Hypothalamus (tissue), 51 donors: ENCODE measurements around the gene TRAP1.
"Not testable (repeated sequence)": the region's sequence is repeated elsewhere in the genome, so short reads cannot be mapped to it uniquely, and the experiment has no call there.

Experiments
- DNase-seq, 51 donors: peaks; one replicate each; lab custom pipeline; 2025; lab: John Stamatoyannopoulos, UW

Gene TRAP1

DNA sequence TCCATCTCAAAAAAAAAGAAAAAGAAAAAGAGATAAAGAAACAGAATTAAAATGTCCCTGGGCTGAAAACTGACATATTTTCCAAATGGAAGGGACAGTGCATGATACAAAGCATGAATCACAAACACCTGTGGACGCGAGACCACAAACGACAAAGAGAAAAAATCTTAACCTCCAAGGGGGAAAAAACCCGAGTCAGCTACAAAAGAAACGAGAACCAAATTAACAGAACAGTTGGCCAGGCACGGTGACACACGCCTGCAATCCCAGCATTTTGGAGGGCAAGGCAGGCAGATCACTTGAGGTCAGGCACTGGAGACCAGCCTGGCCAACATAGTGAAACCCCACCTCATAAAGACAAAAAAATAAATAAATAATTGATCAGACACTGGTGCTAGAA is 1.9 kb downstream of the TRAP1 start:
- DNase-seq = no peak

GRCh38 chr16:3714378-3714777 is 2.9 kb downstream of the TRAP1 start:
- not testable (repeated sequence) for DNase-seq

DNA sequence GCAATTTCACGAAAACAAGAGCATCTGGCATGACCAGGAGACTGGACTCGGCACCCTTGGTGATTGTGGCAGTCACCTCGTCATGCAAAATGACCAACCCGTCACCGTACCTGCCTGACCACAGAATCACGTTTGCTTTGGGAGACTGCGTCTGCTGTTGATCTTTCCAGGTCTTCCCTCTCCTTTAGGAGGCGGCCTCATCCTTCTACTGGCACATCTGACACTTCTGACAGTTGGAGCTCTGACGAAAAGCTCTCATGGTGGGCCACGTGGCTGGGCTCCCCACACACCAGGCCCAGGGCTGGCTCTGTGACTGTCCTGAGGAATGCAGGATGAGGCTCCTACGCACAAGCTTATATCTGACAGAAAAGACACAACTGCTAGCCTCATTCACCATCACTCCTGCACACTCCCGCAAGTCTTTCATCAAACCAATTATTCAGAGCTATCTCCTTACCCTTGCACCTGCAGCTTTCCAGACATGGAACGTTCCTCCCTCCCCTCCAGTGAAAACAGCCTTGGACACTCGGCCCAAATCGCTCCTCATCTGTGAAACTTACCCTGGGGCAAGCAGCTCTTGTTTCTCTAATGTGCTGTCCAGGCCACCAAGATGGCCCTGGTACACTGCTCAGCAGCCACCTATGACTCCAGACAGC is 3.6 kb downstream of the TRAP1 start:
- DNase-seq = no peak

GRCh38 chr16:3712861-3713372 is 4.4 kb downstream of the TRAP1 start:
- no peak for DNase-seq

GRCh38 chr16:3706253-3707012 is 10.9 kb downstream of the TRAP1 start:
- DNase-seq = no peak

- DNase-seq = no peak
Measured at GRCh38 chr16:3702082-3702481, 15.2 kb downstream of the TRAP1 start.

- no peak for DNase-seq
Measured at GRCh38 chr16:3701531-3701930, 15.8 kb downstream of the TRAP1 start.

DNA sequence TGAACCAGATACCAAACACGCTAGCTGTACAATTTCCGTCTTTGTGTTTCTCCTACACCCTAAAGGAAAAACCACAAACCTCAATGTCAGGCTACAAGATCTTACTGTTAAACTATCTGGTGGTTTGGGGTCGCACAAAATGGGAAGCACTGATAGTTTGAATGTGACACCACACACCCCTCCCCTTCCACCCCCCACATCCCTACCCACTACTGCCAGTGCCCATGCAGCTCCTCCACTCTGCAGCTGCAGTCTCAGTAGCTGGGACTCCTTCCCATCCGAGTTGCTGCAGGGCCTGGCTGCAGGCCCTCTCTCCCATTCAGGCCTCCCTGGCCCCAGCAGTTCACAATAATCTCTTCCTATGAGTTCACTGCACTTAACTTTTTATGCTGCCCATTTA is 18.4 kb downstream of the TRAP1 start:
- DNase-seq = peak in 7 of 51 donors; percentile 6 to 40 (median 17)

GRCh38 chr16:3696425-3697218 is 20.7 kb downstream of the TRAP1 start:
- no peak for DNase-seq

DNA sequence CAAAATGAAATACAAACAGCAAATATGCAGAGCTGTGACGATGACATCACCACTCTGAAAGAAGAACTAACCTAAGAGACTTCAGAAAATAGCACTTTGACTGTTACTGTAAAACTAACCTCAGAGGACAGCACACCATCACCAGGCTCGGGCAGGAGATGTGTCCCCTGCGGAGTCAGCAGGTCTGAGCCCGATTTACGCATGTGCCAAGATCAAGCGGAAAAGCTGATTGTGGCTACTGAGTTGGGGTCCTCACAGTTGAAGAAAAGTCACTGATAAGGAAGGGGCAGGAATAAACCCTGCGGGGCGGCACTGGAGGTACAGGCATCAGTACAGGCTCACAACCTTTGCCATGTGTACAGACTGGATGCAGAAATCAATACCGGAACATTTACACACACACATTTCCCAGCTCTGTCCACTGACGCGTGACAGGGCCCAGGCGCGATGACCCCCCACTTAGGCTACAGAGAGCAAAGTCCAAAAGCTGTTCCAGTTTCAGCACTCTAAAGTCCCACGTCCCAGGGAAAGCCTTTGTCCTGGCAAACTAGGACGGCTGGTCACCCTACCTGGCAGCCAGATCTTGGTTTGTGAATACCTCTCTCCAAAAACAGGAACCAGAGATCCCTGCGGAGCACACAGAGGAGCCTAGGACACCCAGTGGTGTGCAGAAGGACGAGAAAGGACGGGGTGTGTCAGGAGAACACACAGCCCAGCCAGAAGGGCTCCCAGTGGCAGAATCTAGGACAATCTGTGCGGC is 21.5 kb downstream of the TRAP1 start:
- no peak for DNase-seq

GRCh38 chr16:3694051-3694450 is 23.3 kb downstream of the TRAP1 start:
- DNase-seq = no peak

DNA sequence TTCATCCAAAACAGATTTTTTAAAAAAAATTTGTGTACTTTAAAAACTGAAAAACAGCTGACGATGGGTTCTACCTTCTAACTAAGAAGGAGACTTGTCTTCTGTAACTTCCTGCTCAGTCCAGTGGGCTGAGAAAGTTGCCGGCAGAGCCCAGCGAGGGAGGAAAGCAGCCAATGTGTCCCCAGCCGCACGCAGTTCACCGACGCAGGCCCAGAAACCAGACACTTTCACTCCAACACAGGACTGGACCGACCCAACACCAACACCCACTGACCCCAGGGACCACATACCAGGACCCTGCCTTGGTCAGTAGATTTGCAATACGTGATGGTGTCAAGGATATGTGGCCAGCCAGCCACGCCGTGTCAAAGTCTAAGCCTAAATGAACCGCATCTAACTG is 25.6 kb downstream of the TRAP1 start:
- DNase-seq = peak in 1 of 51 donors; percentile 2

DNA sequence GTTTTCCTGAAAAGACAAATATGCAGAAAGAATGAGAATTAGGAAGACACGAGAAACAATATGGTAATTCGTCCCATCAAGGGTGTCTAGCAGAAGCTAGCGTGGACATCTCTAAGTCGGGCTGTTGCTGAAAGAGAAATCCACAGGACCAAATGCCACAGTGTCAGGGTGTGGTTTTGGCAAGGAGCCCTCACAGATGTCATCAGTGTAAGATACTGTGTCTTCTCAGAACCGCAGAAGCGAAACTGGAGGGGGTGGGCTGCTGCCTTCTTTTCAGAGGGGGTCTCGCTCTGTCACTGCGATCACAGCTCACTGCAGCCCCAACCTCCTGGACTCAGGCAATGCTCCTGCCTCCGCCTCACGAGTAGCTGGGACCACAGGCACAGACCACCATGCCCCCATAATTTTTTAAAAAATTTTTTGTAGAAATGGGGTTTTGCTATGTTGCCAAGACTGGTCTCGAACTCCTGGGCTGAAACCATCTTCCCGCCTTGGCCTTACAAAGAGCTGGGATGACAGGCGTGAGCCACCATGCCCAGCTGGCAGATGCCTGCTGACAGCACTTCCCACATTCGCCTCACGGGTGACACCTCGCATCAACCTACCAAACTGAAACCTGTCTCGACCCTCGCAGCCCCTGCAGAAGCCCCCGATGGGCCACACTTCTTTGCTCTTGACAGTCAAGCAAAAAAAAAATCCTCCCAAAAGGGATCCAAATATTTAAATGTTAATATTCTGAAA is 26.2 kb downstream of the TRAP1 start:
- DNase-seq = no peak

DNA sequence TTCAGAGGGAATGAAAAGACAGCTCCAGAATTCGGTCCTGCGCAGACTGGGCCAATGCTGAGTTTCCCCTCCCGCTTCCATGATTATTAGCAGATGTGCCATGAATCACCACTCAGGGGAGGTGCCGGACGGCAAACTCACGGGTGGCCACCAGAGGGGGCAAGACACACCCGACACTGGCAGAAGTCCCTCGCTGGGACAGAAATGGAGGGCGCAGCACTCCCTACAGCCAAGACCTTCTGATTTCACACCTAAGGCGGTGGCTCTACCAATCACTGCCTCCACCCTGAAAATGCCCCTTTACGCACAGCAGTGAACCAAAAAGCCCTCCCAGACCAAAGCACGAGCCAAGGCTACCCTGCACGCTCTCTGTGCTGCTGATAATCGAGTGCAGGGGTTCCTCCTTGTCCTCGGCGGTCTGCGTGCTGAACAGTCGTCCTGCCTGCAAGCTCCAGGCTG is 26.8 kb downstream of the TRAP1 start:
- DNase-seq = peak; percentile 32 to 94 (median 81)

GRCh38 chr16:3689731-3690130 is 27.6 kb downstream of the TRAP1 start:
- DNase-seq = no peak

- DNase-seq = no peak
Measured at GRCh38 chr16:3687792-3688191, 29.5 kb downstream of the TRAP1 start.

- DNase-seq = no peak
Measured at GRCh38 chr16:3687021-3687420, 30.3 kb downstream of the TRAP1 start.

DNA sequence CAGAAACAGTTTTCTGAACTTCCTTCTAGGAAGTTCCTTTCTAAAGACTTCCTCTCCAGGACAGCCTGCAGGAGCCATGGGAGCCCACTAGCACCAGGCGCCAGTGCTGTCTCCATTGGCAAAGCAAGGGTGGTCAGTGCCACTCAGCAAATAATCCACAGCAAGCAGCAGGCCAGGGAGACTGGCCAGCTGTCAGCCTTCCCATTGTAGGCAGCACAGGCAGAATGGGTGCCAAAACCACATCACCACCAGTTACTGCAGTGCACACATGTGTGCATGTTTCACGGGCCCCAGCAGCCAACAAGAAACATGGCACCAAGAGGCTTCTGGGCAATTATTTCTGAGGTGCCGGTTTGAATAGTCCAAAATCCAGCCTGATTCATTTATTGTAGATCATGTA is 36.1 kb downstream of the TRAP1 start:
- peak in 14 of 51 donors; percentile 7 to 41 (median 20) for DNase-seq

DNA sequence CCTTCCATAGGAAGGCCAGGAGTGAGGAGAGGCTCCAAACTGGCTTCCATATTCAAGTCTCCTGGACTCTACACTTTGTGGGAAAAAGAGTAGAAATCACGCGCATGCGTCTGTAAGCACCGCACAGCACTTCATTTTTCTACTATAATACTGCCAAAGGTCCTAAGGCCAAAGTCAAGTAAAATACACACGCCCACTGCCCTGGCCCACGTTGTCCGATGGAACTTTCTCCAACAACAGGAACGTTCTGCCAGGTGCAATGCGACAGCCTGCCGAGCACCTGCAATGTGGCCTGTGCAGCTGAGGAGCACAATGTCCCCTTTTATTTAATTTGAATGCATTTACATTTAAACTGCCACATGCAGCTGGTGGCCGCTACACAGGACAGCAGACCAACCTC is 39.3 kb downstream of the TRAP1 start:
- no peak for DNase-seq
